Mesothelial cell of epicardium (in vitro differentiated cells): ENCODE data around the gene PPP1R2. TPM values are rescaled to one million over a fixed set of nuclear protein-coding genes. Genes with fewer than 3 reads are reported as not detected.

Experiments
- DNase-seq, 2 experiments: peaks; one replicate each; pipeline ENCODE4 v3.0.0; 2021; ENCODE audit warnings: low spot score in 2 of 2; ENCODE audit not compliant: unreplicated experiment in 2 of 2
- H3K27ac Mint-ChIP-seq: 2 replicates; pipeline ENCODE4 v1.8.0; 2021; ENCODE audit warnings: mixed read lengths
- H3K27me3 Mint-ChIP-seq: 2 replicates; pipeline ENCODE4 v1.8.0; 2021; ENCODE audit warnings: low read depth, mixed read lengths
- H3K36me3 Mint-ChIP-seq: 2 replicates; pipeline ENCODE4 v1.8.0; 2021; ENCODE audit warnings: mixed read lengths
- H3K4me1 Mint-ChIP-seq: 2 replicates; pipeline ENCODE4 v1.8.0; 2021; ENCODE audit warnings: mixed read lengths
- H3K4me3 Mint-ChIP-seq: 2 replicates; pipeline ENCODE4 v1.8.0; 2021; ENCODE audit warnings: mild to moderate bottlenecking, moderate library complexity, mixed read lengths
- H3K9me3 Mint-ChIP-seq: 2 replicates; pipeline ENCODE4 v1.8.0; 2021; ENCODE audit warnings: mixed read lengths
- total RNA-seq: library from RNA; stranded (reverse); gene quantifications from 3 replicates; pipeline ENCODE4 v1.2.1, GENCODE V29; 2021
- TF ChIP-seq, protein P1 (sequence below): fragments of 200-600 bp; sonication (generic); IDR thresholded peaks from one replicate; pipeline ENCODE4 v1.5.0; 2021; ENCODE audit warnings: antibody characterized with exemption; ENCODE audit not compliant: unreplicated experiment

The PPP1R2 gene
- total RNA-seq, 1 donor from 2014 or later: 27.4 TPM

GRCh38 chr3:195563317-195563716 lies 20.2 kb upstream of the PPP1R2 start:
- H3K27me3 Mint-ChIP-seq: no peaks in the 10 kb centered on the region
- peaks cover 21% of the 10 kb centered on the region for H3K4me1 Mint-ChIP-seq
- TF ChIP-seq, protein P1, sequence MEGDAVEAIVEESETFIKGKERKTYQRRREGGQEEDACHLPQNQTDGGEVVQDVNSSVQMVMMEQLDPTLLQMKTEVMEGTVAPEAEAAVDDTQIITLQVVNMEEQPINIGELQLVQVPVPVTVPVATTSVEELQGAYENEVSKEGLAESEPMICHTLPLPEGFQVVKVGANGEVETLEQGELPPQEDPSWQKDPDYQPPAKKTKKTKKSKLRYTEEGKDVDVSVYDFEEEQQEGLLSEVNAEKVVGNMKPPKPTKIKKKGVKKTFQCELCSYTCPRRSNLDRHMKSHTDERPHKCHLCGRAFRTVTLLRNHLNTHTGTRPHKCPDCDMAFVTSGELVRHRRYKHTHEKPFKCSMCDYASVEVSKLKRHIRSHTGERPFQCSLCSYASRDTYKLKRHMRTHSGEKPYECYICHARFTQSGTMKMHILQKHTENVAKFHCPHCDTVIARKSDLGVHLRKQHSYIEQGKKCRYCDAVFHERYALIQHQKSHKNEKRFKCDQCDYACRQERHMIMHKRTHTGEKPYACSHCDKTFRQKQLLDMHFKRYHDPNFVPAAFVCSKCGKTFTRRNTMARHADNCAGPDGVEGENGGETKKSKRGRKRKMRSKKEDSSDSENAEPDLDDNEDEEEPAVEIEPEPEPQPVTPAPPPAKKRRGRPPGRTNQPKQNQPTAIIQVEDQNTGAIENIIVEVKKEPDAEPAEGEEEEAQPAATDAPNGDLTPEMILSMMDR: no peak
- no peaks in the 10 kb centered on the region for H3K9me3 Mint-ChIP-seq
- DNase-seq: no peak
- no peak overlapping the region for H3K4me3 Mint-ChIP-seq
- no peaks in the 10 kb centered on the region for H3K36me3 Mint-ChIP-seq
- no peak overlapping the region for H3K27ac Mint-ChIP-seq

- H3K27ac Mint-ChIP-seq: no peak overlapping the region
- peaks cover 4% of the 10 kb centered on the region for H3K4me1 Mint-ChIP-seq
- H3K27me3 Mint-ChIP-seq: peaks cover 11% of the 10 kb centered on the region
- H3K36me3 Mint-ChIP-seq: no peaks in the 10 kb centered on the region
- TF ChIP-seq, protein P1: no peak
- no peak overlapping the region for H3K4me3 Mint-ChIP-seq
- no peak for DNase-seq
- no peaks in the 10 kb centered on the region for H3K9me3 Mint-ChIP-seq
These were observed 16.7 kb upstream of the PPP1R2 start for GRCh38 chr3:195559723-195560409.

- Mint-ChIP-seq H3K9me3 (no peaks in the 10 kb centered on the region), H3K4me1 (peaks cover 4% of the 10 kb centered on the region), H3K27me3 (peaks cover 13% of the 10 kb centered on the region), H3K4me3 (no peak overlapping the region), H3K36me3 (no peaks in the 10 kb centered on the region), H3K27ac (no peak overlapping the region)
- TF ChIP-seq, protein P1: no peak
- no peak for DNase-seq
These were observed 15.5 kb upstream of the PPP1R2 start for GRCh38 chr3:195558602-195559001.

GRCh38 chr3:195557322-195557721 lies 14.2 kb upstream of the PPP1R2 start:
- DNase-seq: no peak
- TF ChIP-seq, protein P1: no peak
- Mint-ChIP-seq H3K36me3 (no peaks in the 10 kb centered on the region), H3K4me3 (no peak overlapping the region), H3K27ac (no peak overlapping the region), H3K9me3 (no peaks in the 10 kb centered on the region), H3K4me1 (peaks cover 9% of the 10 kb centered on the region), H3K27me3 (peaks cover 15% of the 10 kb centered on the region)

DNA sequence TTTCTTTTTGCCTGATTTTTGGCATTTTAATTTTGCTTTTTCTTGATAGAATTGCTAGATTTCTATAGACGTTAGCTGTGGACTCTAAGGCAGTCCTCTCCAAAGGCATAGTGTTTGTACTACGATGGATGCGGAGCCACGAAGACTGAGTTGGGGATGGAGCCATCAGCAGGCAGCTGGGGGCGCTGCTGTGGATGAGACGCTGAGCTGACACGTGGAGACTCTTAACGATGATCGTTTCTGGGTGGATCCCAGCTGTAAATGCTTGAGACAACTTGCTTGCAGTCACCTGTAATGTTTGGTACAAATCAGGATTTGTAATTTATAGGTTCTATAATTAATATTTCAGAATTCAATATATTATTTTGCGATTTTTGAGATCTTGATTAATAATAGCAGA lies 13.3 kb upstream of the PPP1R2 start:
- no peak overlapping the region for H3K4me3 Mint-ChIP-seq
- H3K4me1 Mint-ChIP-seq: peaks cover 12% of the 10 kb centered on the region
- DNase-seq: no peak
- no peaks in the 10 kb centered on the region for H3K9me3 Mint-ChIP-seq
- H3K27ac Mint-ChIP-seq: no peak overlapping the region
- H3K36me3 Mint-ChIP-seq: no peaks in the 10 kb centered on the region
- H3K27me3 Mint-ChIP-seq: peaks cover 15% of the 10 kb centered on the region
- TF ChIP-seq, protein P1: no peak
